Measurements from ENCODE around the gene TSGA10IP.

DNA sequence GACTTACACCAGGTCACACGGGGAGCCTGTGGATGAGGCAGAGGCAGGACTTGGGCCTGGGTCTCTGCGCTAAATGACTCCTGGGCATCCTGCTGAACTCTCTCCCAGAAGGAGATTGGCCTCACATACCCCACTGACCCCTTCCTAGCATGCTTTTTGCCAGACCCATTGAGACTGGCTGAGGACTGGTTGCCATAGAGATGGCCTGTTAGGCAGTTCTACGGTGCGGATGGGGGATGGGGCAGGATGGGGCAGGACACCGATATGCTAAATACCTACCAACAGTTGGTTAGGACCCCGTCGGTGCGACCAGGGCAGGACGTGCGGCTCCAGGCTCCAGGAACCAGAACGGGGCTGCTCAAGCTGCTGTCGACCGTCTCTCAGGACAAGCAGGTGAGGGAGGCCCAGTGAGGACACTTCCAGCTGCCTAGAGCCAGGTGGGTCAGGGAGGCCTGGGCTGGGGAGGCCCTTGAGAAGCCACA is at the start of gene TSGA10IP:
- TF ChIP-seq, protein P1, sequence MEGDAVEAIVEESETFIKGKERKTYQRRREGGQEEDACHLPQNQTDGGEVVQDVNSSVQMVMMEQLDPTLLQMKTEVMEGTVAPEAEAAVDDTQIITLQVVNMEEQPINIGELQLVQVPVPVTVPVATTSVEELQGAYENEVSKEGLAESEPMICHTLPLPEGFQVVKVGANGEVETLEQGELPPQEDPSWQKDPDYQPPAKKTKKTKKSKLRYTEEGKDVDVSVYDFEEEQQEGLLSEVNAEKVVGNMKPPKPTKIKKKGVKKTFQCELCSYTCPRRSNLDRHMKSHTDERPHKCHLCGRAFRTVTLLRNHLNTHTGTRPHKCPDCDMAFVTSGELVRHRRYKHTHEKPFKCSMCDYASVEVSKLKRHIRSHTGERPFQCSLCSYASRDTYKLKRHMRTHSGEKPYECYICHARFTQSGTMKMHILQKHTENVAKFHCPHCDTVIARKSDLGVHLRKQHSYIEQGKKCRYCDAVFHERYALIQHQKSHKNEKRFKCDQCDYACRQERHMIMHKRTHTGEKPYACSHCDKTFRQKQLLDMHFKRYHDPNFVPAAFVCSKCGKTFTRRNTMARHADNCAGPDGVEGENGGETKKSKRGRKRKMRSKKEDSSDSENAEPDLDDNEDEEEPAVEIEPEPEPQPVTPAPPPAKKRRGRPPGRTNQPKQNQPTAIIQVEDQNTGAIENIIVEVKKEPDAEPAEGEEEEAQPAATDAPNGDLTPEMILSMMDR (IDR thresholded peaks at IDR 0.05): no peak
- TF ChIP-seq POLR2A (IDR thresholded peaks at IDR 0.05): no peak
